Lower lobe of right lung (tissue), 2 donors: Measurements from ENCODE around the gene SCG2. TPM values are rescaled to one million over a fixed set of nuclear protein-coding genes. Genes with fewer than 3 reads are reported as not detected.

Source experiments
- ATAC-seq, 2 donors: fragments of 200-7000 bp; cut with Tn5 transposase; one replicate each; pipeline ENCODE4 v1.9.1; 2020 to 2022; ENCODE audit warnings: mild to moderate bottlenecking in 2 of 2, moderate library complexity in 2 of 2
- DNase-seq: peaks from one replicate; pipeline ENCODE4 v3.0.0-alpha.2; 2020
- H3K27ac ChIP-seq: fragments of 200-600 bp; one replicate; pipeline ENCODE4 v1.8.0; 2022
- H3K27me3 ChIP-seq: fragments of 200-600 bp; one replicate; pipeline ENCODE4 v1.8.0; 2022; ENCODE audit warnings: low read depth
- H3K36me3 ChIP-seq: fragments of 200-600 bp; one replicate; pipeline ENCODE4 v1.8.0; 2022; ENCODE audit warnings: mild to moderate bottlenecking
- H3K4me1 ChIP-seq: fragments of 200-600 bp; one replicate; pipeline ENCODE4 v1.8.0; 2022
- H3K4me3 ChIP-seq: fragments of 200-600 bp; one replicate; pipeline ENCODE4 v1.8.0; 2022; ENCODE audit warnings: mild to moderate bottlenecking
- H3K9me3 ChIP-seq: fragments of 200-600 bp; one replicate; pipeline ENCODE4 v1.8.0; 2022
- intact Hi-C: fragments of 100-400 bp; cut with DNase I; formaldehyde crosslinking; loops from one replicate; pipeline ENCODE4 v1.11.0; 2022
- total RNA-seq: library from RNA; stranded (reverse); fragmentation: NEBNext Ultra II Directional; extraction: Animal tissue kit (Norgen Biotek cat#: 25700); gene quantifications from one replicate; pipeline ENCODE4 v1.2.1, GENCODE V29; 2021
- TF ChIP-seq, protein P1 (sequence below): fragments of 200-600 bp; IDR thresholded peaks from one replicate; pipeline ENCODE4 v1.8.0; 2022; ENCODE audit warnings: antibody characterized with exemption, mild to moderate bottlenecking
- donor health status: DM: no; HTN: yes; CAD: no; lungs with severe emphysema.

The SCG2 gene
- total RNA-seq, 1 donor from 2014 or later, result 0.71 TPM

DNA sequence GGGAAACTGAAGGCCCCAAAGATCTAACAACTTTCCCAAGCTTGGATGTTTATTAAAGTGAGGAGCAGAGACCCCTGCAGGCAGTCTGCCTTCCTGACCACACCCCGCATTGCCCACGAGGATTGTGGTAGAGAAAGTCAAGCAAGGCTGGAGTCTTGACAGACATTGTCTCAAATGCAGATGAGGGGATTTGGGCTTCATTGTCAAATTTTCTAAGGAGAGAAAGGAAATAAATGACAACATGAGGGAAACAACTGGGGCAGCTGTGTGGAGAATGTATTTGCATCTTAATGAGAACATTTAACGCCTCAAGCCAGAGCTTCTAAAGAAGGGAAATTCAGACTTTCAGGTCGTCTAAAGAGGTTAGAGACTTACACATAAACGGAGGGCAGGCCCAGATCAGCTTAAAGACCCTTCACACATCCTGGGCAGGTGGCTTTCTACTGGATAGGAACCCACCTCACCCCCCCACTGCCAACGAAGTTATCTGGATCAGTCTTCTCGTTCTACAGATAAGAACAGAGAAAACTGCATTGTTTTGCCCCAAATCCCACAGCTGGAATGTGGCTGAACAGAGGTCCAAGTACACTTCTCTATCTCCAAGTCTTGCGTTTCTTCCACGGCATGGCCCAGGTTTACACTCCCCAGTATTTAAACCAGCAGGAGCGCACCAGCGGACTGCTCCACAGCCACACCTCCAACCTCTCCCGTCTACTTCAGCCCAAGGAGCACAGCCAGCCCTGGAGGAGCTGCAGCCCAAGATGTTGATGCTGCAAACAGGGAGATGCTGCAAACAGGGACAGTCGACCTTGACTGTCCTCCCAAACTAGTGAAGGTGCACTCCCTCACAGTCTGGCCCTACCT lies 16.2 kb upstream of the SCG2 start:
- Histone ChIP-seq H3K9me3 (no peaks in the 10 kb centered on the region), H3K4me3 (no peak overlapping the region), H3K27ac (no peak overlapping the region), H3K36me3 (no peaks in the 10 kb centered on the region), H3K27me3 (peaks cover 18% of the 10 kb centered on the region), H3K4me1 (peaks cover 2% of the 10 kb centered on the region)
- TF ChIP-seq, protein P1, sequence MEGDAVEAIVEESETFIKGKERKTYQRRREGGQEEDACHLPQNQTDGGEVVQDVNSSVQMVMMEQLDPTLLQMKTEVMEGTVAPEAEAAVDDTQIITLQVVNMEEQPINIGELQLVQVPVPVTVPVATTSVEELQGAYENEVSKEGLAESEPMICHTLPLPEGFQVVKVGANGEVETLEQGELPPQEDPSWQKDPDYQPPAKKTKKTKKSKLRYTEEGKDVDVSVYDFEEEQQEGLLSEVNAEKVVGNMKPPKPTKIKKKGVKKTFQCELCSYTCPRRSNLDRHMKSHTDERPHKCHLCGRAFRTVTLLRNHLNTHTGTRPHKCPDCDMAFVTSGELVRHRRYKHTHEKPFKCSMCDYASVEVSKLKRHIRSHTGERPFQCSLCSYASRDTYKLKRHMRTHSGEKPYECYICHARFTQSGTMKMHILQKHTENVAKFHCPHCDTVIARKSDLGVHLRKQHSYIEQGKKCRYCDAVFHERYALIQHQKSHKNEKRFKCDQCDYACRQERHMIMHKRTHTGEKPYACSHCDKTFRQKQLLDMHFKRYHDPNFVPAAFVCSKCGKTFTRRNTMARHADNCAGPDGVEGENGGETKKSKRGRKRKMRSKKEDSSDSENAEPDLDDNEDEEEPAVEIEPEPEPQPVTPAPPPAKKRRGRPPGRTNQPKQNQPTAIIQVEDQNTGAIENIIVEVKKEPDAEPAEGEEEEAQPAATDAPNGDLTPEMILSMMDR, result no peak
- DNase-seq (no peak), ATAC-seq (no peak)
- intact Hi-C loops, result no loop called here

GRCh38 chr2:223614534-223614933 lies 12.4 kb upstream of the SCG2 start:
- Histone ChIP-seq H3K4me1 (peaks cover 4% of the 10 kb centered on the region), H3K27ac (no peak overlapping the region), H3K27me3 (peaks cover 12% of the 10 kb centered on the region), H3K36me3 (no peaks in the 10 kb centered on the region), H3K4me3 (no peak overlapping the region), H3K9me3 (no peaks in the 10 kb centered on the region)
- ATAC-seq (no peak), DNase-seq (no peak)
- TF ChIP-seq, protein P1, result no peak
- intact Hi-C loops, result no loop called here

DNA sequence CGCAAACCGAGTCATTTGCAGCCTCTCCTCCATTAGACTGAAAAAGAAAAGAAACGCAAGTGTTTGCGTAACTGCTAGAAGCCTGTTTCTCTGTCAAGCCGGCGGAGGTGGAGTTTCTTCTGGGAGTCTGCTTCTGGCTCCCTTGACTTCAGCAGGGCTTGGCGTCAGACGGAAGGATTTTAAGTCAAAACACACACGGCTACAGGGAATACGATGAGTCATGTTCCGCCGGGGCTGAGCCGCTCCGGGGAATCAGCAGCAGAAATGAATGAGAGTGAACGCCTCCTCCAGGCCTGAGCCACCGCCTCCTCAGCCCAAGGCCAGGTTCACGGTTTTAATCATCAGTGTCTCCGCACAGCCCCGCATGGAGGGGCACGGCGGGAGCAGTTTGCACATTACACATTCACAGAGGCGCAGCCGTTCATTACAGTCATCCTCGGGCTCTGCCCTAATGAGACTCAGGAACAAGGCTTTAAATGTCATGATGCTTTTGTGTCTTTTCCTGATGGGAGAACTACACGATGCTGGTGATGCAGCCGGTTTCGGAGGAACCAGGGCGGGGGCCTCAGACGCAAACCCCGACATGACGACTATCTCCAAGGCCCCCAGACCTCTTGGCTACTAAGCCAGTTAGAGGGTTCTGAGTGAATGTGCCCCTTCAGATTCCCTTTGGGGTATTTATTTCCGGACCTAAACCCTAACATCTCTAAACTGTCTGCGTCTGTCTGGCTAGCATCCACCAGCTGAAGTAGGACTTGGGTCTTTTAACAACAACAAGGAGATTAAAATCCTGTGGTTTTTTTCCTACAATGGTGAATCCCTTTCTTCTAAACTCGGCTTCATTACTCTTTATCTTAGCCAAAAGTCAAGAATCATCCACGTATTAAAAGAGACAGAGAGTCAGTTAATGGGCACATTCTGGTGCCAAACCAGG lies 11.1 kb upstream of the SCG2 start:
- peak; percentile 91 to 95 for ATAC-seq
- Histone ChIP-seq H3K27me3 (peaks cover 8% of the 10 kb centered on the region), H3K36me3 (no peaks in the 10 kb centered on the region), H3K27ac (no peak overlapping the region), H3K9me3 (no peaks in the 10 kb centered on the region), H3K4me1 (peaks cover 4% of the 10 kb centered on the region), H3K4me3 (peak overlapping the region; percentile 34)
- DNase-seq, result peak; percentile 68
- intact Hi-C loops, result no loop called here
- TF ChIP-seq, protein P1, result no peak

GRCh38 chr2:223612501-223612900 lies 10.3 kb upstream of the SCG2 start:
- H3K9me3 ChIP-seq, result no peaks in the 10 kb centered on the region
- intact Hi-C loops, result no loop called here
- peak in 1 of 2 donors; percentile 6 for ATAC-seq
- peaks cover 8% of the 10 kb centered on the region for H3K27me3 ChIP-seq
- H3K27ac ChIP-seq, result no peak overlapping the region
- peak overlapping the region; percentile 34 for H3K4me3 ChIP-seq
- H3K4me1 ChIP-seq, result peaks cover 4% of the 10 kb centered on the region
- TF ChIP-seq, protein P1, result no peak
- no peaks in the 10 kb centered on the region for H3K36me3 ChIP-seq
- DNase-seq, result no peak

DNA sequence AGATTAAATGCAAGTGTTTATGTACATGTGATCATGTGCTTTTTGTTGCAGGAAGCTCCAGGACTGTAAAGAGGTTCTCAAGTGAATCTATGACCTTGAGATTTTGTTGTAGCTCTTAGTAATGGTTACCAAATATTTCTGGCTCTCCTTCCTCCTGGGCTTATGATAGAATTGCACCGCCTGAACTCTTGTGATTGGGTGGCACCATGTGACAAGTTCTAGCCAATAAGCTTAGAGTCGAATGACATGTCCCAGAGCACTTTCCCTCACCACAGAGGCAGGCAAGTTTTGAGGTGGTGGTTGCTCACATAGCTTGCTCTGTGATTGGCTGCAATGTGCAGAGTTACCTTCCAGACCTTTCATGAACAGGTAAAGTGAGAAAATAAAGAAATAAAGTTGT lies 8.9 kb upstream of the SCG2 start:
- H3K4me1 ChIP-seq, result peaks cover 4% of the 10 kb centered on the region
- H3K27ac ChIP-seq, result no peak overlapping the region
- H3K27me3 ChIP-seq, result peaks cover 8% of the 10 kb centered on the region
- DNase-seq (no peak), ATAC-seq (no peak)
- no peaks in the 10 kb centered on the region for H3K36me3 ChIP-seq
- no peak overlapping the region for H3K4me3 ChIP-seq
- TF ChIP-seq, protein P1, result no peak
- no peaks in the 10 kb centered on the region for H3K9me3 ChIP-seq
- intact Hi-C loops, result no loop called here
